Endothelial cell of umbilical vein (primary cell): ENCODE data around the gene LAMB3. TPM values are rescaled to one million over a fixed set of nuclear protein-coding genes. Genes with fewer than 3 reads are reported as not detected.

Source experiments
- BruUV-seq: library from RNA; stranded (reverse); fragments of 400-500 nt; replicated peaks from 2 replicates; lab custom pipeline; 2021; lab: Mats Ljungman, UMichigan
- CTCF ChIA-PET: fragments of 300-600, 350-600 bp; sonication (Branson Sonifier 250); formaldehyde crosslinking; loops from one replicate; lab custom pipeline; 2021; ENCODE audit warnings: antibody characterized with exemption, inconsistent platforms; lab: Charles Lee
- POLR2A ChIA-PET: fragments of 300-600, 350-600 bp; sonication (Branson Sonifier 250); formaldehyde crosslinking; loops from one replicate; lab custom pipeline; 2021; ENCODE audit warnings: antibody characterized with exemption, inconsistent platforms; lab: Charles Lee
- DNase-seq: peaks from one replicate; pipeline ENCODE4 v3.0.0-alpha.2; 2011; ENCODE audit warnings: low read depth, low spot score
- FAIRE-seq: peaks from 2 replicates; lab custom pipeline; 2011; peaks lifted over from hg19 to GRCh38; lab: Jason Lieb, UNC
- H2AFZ ChIP-seq: 2 replicates; pipeline ENCODE4 v1.6.0; 2012; ENCODE audit warnings: low read depth, low read length, control low read depth, inconsistent platforms
- H3K27ac ChIP-seq: 2 replicates; pipeline ENCODE4 v1.5.1; 2011; ENCODE audit warnings: low read depth, mild to moderate bottlenecking, control low read depth, low read length, moderate library complexity; ENCODE audit not compliant: insufficient read depth
- H3K27me3 ChIP-seq, 2 experiments: 2 replicates each; pipeline versions ENCODE4 v1.6.0 to v1.6.1; 2011; ENCODE audit warnings: low read length in 2 of 2, mixed read lengths in 1 of 2; ENCODE audit not compliant: control insufficient read depth in 2 of 2, insufficient read depth in 2 of 2
- H3K36me3 ChIP-seq, 2 experiments: 2 replicates in 1 of 2; 3 replicates in 1 of 2; pipeline ENCODE4 v1.5.1; 2011; ENCODE audit warnings: low read length in 2 of 2, mild to moderate bottlenecking in 1 of 2, moderate library complexity in 1 of 2; ENCODE audit not compliant: control insufficient read depth in 2 of 2, insufficient read depth in 2 of 2; ENCODE audit errors: extremely low read depth in 1 of 2
- H3K4me1 ChIP-seq: 3 replicates; pipeline ENCODE4 v1.5.1; 2011; ENCODE audit warnings: mild to moderate bottlenecking, low read length; ENCODE audit not compliant: control insufficient read depth, insufficient read depth; ENCODE audit errors: extremely low read depth
- H3K4me2 ChIP-seq: 2 replicates; pipeline ENCODE4 v1.6.1; 2011; ENCODE audit warnings: low read length, control low read depth, mixed read lengths; ENCODE audit not compliant: insufficient read depth
- H3K4me3 ChIP-seq, 3 experiments: fragments of 200-600 bp in 1 of 3; sonication (generic), shearing (Covaris generic) in 1 of 3; replicated peaks in 1 of 3; 2 replicates each; pipeline ENCODE4 v1.5.1; 2011 to 2016; ENCODE audit warnings: control low read depth in 3 of 3, low read length in 3 of 3, mild to moderate bottlenecking in 2 of 3, inconsistent platforms in 1 of 3, low read depth in 1 of 3, moderate library complexity in 1 of 3; ENCODE audit not compliant: insufficient read depth in 1 of 3
- H3K79me2 ChIP-seq: 2 replicates; pipeline ENCODE4 v1.6.0; 2012; ENCODE audit warnings: low read length, inconsistent platforms; ENCODE audit not compliant: control insufficient read depth, insufficient read depth
- H3K9ac ChIP-seq: replicated peaks from 2 replicates; pipeline ENCODE3; 2011; ENCODE audit warnings: low read length, control low read depth; ENCODE audit not compliant: insufficient read depth; ENCODE audit errors: extremely low read depth
- H3K9me1 ChIP-seq: replicated peaks from 3 replicates; pipeline ENCODE4 v1.6.0; 2011; ENCODE audit warnings: mild to moderate bottlenecking, low read length; ENCODE audit not compliant: control insufficient read depth, insufficient read depth; ENCODE audit errors: extremely low read depth
- H3K9me3 ChIP-seq: replicated peaks from 2 replicates; pipeline ENCODE4 v1.5.1; 2012; ENCODE audit warnings: low read length, inconsistent platforms; ENCODE audit not compliant: control insufficient read depth, insufficient read depth
- H4K20me1 ChIP-seq: replicated peaks from 2 replicates; pipeline ENCODE3; 2011; ENCODE audit warnings: mild to moderate bottlenecking, low read length; ENCODE audit not compliant: control insufficient read depth, insufficient read depth; ENCODE audit errors: extremely low read depth
- CTCF ChIP-seq, 2 donors: IDR thresholded peaks; 1 replicate in 1 of 2; 2 replicates in 1 of 2; pipeline ENCODE4 v1.5.1; 2011; ENCODE audit warnings: low read length in 2 of 2, mild to moderate bottlenecking in 2 of 2, moderate library complexity in 2 of 2, control low read depth in 1 of 2, inconsistent platforms in 1 of 2, low read depth in 1 of 2; ENCODE audit not compliant: insufficient read depth in 1 of 2; ENCODE audit errors: extremely low read depth in 1 of 2
- EZH2 ChIP-seq: IDR thresholded peaks from 2 replicates; pipeline ENCODE4 v1.6.1; 2012; ENCODE audit warnings: borderline replicate concordance, low read depth, mild to moderate bottlenecking, moderate library complexity, low read length, inconsistent platforms; ENCODE audit not compliant: severe bottlenecking
- FOS ChIP-seq: IDR thresholded peaks from 2 replicates; pipeline ENCODE4 v1.6.1; 2011; ENCODE audit warnings: mild to moderate bottlenecking, low read length, moderate library complexity, borderline replicate concordance; ENCODE audit not compliant: insufficient read depth
- GATA2 ChIP-seq: IDR thresholded peaks from 2 replicates; pipeline ENCODE4 v1.7.0; 2011; ENCODE audit warnings: low read depth, mild to moderate bottlenecking, moderate library complexity, mixed read lengths, low read length; ENCODE audit not compliant: insufficient read length, insufficient read depth
- JUN ChIP-seq: IDR thresholded peaks from 2 replicates; pipeline ENCODE4 v1.6.1; 2011; ENCODE audit warnings: borderline replicate concordance, low read depth; ENCODE audit not compliant: insufficient read length, insufficient read depth
- MAX ChIP-seq: IDR thresholded peaks from 2 replicates; pipeline ENCODE4 v1.6.1; 2011; ENCODE audit not compliant: insufficient read depth, insufficient read length
- MYC ChIP-seq: IDR thresholded peaks from one replicate; pipeline ENCODE4 v1.6.1; 2011; ENCODE audit warnings: mild to moderate bottlenecking, low read depth, low read length
- POLR2A ChIP-seq: IDR thresholded peaks from 2 replicates; pipeline ENCODE4 v1.6.1; 2012; ENCODE audit warnings: low read depth, mild to moderate bottlenecking, control low read depth, low read length
- POLR2AphosphoS5 ChIP-seq: IDR thresholded peaks from 2 replicates; pipeline ENCODE4 v1.6.1; 2012; ENCODE audit warnings: low read depth, mild to moderate bottlenecking, control low read depth, low read length, moderate library complexity; ENCODE audit not compliant: insufficient read depth
- dilution Hi-C: fragments of 300-500 bp; cut with MboI; formaldehyde crosslinking; loops from one replicate; pipeline ENCODE4 v1.15.0; 2019; ENCODE audit warnings: low sequenced_read_pairs; ENCODE audit not compliant: extremely low pct_ligation_motif_present
- intact Hi-C: fragments of 100-400 bp; cut with micrococcal nuclease; formaldehyde crosslinking; loops from one replicate; pipeline ENCODE4 v1.10.0; 2022
- polyA plus RNA-seq, 4 experiments: library from polyadenylated mRNA; depleted of rRNA in 3 of 4; stranded (reverse) in 3 of 4; unstranded in 1 of 4; fragments of >200 nt; gene quantifications; 2 replicates each; pipeline versions ENCODE4 v1.2.1 to v1.2.3, GENCODE V29; 2011 to 2012; ENCODE audit warnings: missing spikeins in 1 of 4
- total RNA-seq: library from RNA; stranded (reverse); gene quantifications from 2 replicates; pipeline ENCODE4 v1.2.3, GENCODE V29; 2021

LAMB3 gene
- total and polyA plus RNA-seq, 2 donors (not counting 3 experiments of a cell fraction or from before 2014, with no cell fraction given): 2.6 to 3.1 TPM

DNA sequence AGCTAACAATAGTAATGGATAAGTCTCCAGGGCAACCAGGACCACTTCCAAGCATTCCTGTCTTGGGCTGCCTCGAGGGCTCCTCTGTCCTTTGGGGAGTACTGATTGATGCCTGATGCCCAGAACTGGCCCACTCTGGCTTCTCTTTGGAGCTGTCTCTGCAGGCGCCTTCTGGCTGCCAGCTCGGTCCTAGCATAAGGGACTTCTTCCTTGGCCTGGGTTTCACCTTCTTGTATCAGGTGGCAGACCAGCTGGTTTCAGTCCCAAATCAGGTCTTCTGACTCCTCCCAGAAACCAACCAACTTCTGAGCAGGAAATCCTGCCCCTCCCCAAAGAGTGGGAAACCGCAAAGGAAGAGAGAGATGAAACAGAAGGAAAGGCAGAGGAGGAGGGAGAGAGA is 33.6 kb upstream of the LAMB3 start:
- CTCF ChIA-PET: interaction anchor here (0.7 to 1.1 kb wide), 3 partner anchors 33 to 58 kb away, joined by 3 to 4 read pairs (median 3); no protein-coding TSS in a partner anchor
- Histone ChIP-seq H3K36me3 (no peaks in the 10 kb centered on the region), H3K79me2 (no peaks in the 10 kb centered on the region), H3K9ac (no peak overlapping the region), H3K4me1 (no peaks in the 10 kb centered on the region), H3K27ac (no peak overlapping the region), H3K9me1 (no peaks in the 10 kb centered on the region), H3K4me2 (no peak overlapping the region), H3K9me3 (no peaks in the 10 kb centered on the region), H2AFZ (no peak overlapping the region), H4K20me1 (no peaks in the 10 kb centered on the region), H3K4me3 (no peak overlapping the region), H3K27me3 (peaks cover 11 to 20% of the 10 kb centered on the region in 2 experiments)
- FAIRE-seq: no peak
- dilution Hi-C loops: loop anchor here (25.0 kb wide), 1 partner anchor 99 kb away; the partner anchor contains the start of gene CAMK1G
- POLR2A ChIA-PET: no interaction called here
- TF ChIP-seq MAX (no peak), EZH2 (no peak), POLR2AphosphoS5 (no peak), MYC (no peak), CTCF (IDR thresholded peaks at IDR 0.05; ENCODE audit: extremely low read depth in 1 of 2, insufficient read depth in 1 of 2, low read depth in 1 of 2, low read length in 2 of 2) (no peak), POLR2A (no peak), GATA2 (no peak), JUN (no peak), FOS (no peak)
- no TSS peak for BruUV-seq
- DNase-seq: no peak
- intact Hi-C loops: no loop called here
